ENCODE results near the gene PUS7L.

Gene PUS7L

DNA sequence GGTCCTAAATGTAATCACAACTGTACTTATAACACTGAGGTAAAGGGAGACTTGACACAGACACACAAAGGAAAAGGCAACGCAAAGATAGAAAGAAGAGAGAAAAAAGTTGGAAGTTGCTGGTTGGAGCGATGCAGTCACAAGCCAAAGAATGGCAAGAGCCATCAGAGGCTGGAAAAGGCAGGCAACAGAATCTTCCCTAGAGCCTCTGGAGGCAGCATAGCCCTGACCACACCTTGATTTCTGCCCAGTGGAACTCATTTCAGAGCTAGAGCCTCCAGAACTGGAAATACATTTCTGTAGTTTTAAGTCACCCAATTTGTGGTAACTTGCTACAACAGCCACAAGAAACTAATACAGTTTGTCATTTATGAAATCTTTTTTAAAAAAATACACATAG, 89.2 kb downstream of the PUS7L start:
- DNase-seq = no peak
- TF ChIP-seq CTCF (IDR thresholded peaks at IDR 0.05) = no peak
- Mint-ChIP-seq H3K36me3 (ENCODE audit: low read depth) (no peaks in the 10 kb centered on the region), H3K4me1 (peaks cover 6% of the 10 kb centered on the region), H3K27ac (no peak overlapping the region), H3K27me3 (ENCODE audit: low read depth, poor library complexity) (peaks cover 5% of the 10 kb centered on the region), H3K9me3 (no peaks in the 10 kb centered on the region), H3K4me3 (no peak overlapping the region)

Data from nephron progenitor cell (in vitro differentiated cells).